OCI-LY7 (cell line): ENCODE data around the gene FAM193A. TPM values are rescaled to one million over a fixed set of nuclear protein-coding genes. Genes with fewer than 3 reads are reported as not detected.

ENCODE experiments used
- BruUV-seq: library from RNA; stranded (reverse); fragments of 400-500 nt; replicated peaks from 2 replicates; lab custom pipeline; 2021; lab: Mats Ljungman, UMichigan
- CTCF ChIA-PET: fragments of 300-600 bp; sonication (Branson Sonifier 250); formaldehyde crosslinking; loops from one replicate; lab custom pipeline; 2022; ENCODE audit warnings: antibody characterized with exemption; ENCODE audit not compliant: unreplicated experiment; lab: Charles Lee
- POLR2A ChIA-PET: fragments of 300-600 bp; sonication (Branson Sonifier 250); formaldehyde crosslinking; loops from one replicate; lab custom pipeline; 2022; ENCODE audit warnings: antibody characterized with exemption; lab: Charles Lee
- DNase-seq: peaks from one replicate; pipeline ENCODE4 v3.0.0-alpha.2; 2015; ENCODE audit warnings: low spot score
- H2AFZ ChIP-seq: fragments of 200-600 bp; sonication (generic), shearing (Covaris generic); 2 replicates; pipeline ENCODE4 v1.6.1; 2014; ENCODE audit warnings: mild to moderate bottlenecking, antibody characterized with exemption, low read length, moderate library complexity
- H3K27ac ChIP-seq: fragments of 200-600 bp; sonication (generic); 2 replicates; pipeline ENCODE4 v1.5.1; 2014; ENCODE audit warnings: mixed run types, low read depth, mild to moderate bottlenecking, moderate library complexity, low read length, inconsistent platforms; ENCODE audit not compliant: poor library complexity, severe bottlenecking
- H3K36me3 ChIP-seq: fragments of 200-600 bp; sonication (generic); 2 replicates; pipeline ENCODE4 v1.6.1; 2014; ENCODE audit warnings: mild to moderate bottlenecking, antibody characterized with exemption, low read length, moderate library complexity, mixed read lengths; ENCODE audit not compliant: insufficient read depth
- H3K4me1 ChIP-seq: fragments of 200-600 bp; sonication (generic); 2 replicates; pipeline ENCODE4 v1.5.1; 2014; ENCODE audit warnings: mild to moderate bottlenecking, low read length; ENCODE audit not compliant: insufficient read depth, poor library complexity, severe bottlenecking
- H3K4me2 ChIP-seq: fragments of 200-600 bp; sonication (generic); 2 replicates; pipeline ENCODE4 v1.6.1; 2014; ENCODE audit warnings: mild to moderate bottlenecking, low read length
- H3K4me3 ChIP-seq: fragments of 200-600 bp; sonication (generic); 2 replicates; pipeline ENCODE4 v1.5.1; 2014; ENCODE audit warnings: mild to moderate bottlenecking, low read depth, low read length; ENCODE audit not compliant: poor library complexity, severe bottlenecking
- H3K79me2 ChIP-seq: fragments of 200-600 bp; sonication (generic); 2 replicates; pipeline ENCODE4 v1.6.1; 2016; ENCODE audit warnings: low read depth, mild to moderate bottlenecking, low read length, moderate library complexity, mixed read lengths; ENCODE audit not compliant: insufficient read depth
- H3K9me2 ChIP-seq: fragments of 200-600 bp; sonication (generic); 2 replicates; pipeline ENCODE4 v1.6.1; 2016; ENCODE audit warnings: mild to moderate bottlenecking, low read length, mixed read lengths; ENCODE audit not compliant: insufficient read depth
- H3K9me3 ChIP-seq: fragments of 200-600 bp; sonication (generic); 2 replicates; pipeline ENCODE4 v1.6.1; 2014; ENCODE audit warnings: mild to moderate bottlenecking, mixed run types, low read length, mixed read lengths
- H4K20me1 ChIP-seq: fragments of 200-600 bp; sonication (generic); 2 replicates; pipeline ENCODE4 v1.6.1; 2014; ENCODE audit warnings: mild to moderate bottlenecking, antibody characterized with exemption, low read length, moderate library complexity, mixed read lengths; ENCODE audit not compliant: insufficient read depth
- EZH2phosphoT487 ChIP-seq: fragments of 200-600 bp; sonication (generic); IDR thresholded peaks from 2 replicates; pipeline ENCODE4 v1.6.1; 2018; ENCODE audit warnings: low read depth, borderline replicate concordance, mild to moderate bottlenecking, mixed run types, antibody characterized with exemption, low read length, moderate library complexity, mixed read lengths
- intact Hi-C: fragments of 100-400 bp; cut with micrococcal nuclease; formaldehyde crosslinking; loops from one replicate; pipeline ENCODE4 v1.10.0; 2022; ENCODE audit not compliant: unreplicated experiment
- total RNA-seq, 2 experiments: library from RNA; depleted of rRNA in 1 of 2; stranded (reverse); fragments of >200 nt in 1 of 2; shearing (Covaris generic) in 1 of 2; gene quantifications; 2 replicates each; pipeline ENCODE4 v1.2.3, GENCODE V29; 2014 to 2022
- TF ChIP-seq, protein P1 (sequence below): fragments of 200-600 bp; sonication (generic); conservative IDR thresholded peaks from 2 replicates; pipeline ENCODE4 v1.5.1; 2014; ENCODE audit warnings: mild to moderate bottlenecking, antibody characterized with exemption, low read length, moderate library complexity, mixed read lengths

Gene FAM193A
- total RNA-seq, 2 experiments from 2014 or later: 17.8 to 36.7 TPM

DNA sequence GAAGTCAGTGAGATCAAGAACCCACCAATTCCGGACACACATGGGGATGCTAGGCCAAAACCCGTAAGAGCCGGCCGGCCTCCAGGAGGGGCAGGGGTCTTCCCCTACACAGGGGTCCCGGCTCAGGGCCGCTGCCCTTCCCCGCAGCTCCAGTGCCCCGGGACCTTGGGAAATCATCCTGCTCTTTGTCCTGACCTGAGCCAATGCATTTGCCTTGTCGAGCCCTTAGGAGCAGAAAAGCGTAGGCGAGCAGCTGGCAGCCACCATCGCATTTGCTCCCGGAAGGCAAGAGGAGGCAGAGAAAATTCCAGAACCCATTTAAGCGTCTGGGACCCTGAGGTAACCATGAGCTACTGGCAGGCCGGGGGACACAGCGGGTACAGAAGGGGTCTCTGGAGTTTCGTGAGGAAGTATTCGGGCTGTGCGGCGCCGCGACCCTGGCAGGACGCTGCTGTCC lies 227.1 kb downstream of the FAM193A start:
- ChIA-PET POLR2A (interaction anchor here (1.0 kb wide), 1 partner anchor 23 kb away, joined by 4 read pairs; no protein-coding TSS in a partner anchor), CTCF (interaction anchor here (0.6 kb wide), 1 partner anchor 17 kb away, joined by 3 read pairs; no protein-coding TSS in a partner anchor)
- Histone ChIP-seq H3K27ac (no peak overlapping the region), H3K4me1 (peaks cover 8% of the 10 kb centered on the region), H4K20me1 (no peaks in the 10 kb centered on the region), H2AFZ (peak overlapping the region; percentile 69; the same call in 1 of the 2 replicates), H3K79me2 (no peaks in the 10 kb centered on the region), H3K4me2 (peak overlapping the region; percentile 68), H3K9me3 (no peaks in the 10 kb centered on the region), H3K36me3 (no peaks in the 10 kb centered on the region), H3K9me2 (no peaks in the 10 kb centered on the region), H3K4me3 (no peak overlapping the region)
- BruUV-seq: no TSS peak
- TF ChIP-seq, protein P1, sequence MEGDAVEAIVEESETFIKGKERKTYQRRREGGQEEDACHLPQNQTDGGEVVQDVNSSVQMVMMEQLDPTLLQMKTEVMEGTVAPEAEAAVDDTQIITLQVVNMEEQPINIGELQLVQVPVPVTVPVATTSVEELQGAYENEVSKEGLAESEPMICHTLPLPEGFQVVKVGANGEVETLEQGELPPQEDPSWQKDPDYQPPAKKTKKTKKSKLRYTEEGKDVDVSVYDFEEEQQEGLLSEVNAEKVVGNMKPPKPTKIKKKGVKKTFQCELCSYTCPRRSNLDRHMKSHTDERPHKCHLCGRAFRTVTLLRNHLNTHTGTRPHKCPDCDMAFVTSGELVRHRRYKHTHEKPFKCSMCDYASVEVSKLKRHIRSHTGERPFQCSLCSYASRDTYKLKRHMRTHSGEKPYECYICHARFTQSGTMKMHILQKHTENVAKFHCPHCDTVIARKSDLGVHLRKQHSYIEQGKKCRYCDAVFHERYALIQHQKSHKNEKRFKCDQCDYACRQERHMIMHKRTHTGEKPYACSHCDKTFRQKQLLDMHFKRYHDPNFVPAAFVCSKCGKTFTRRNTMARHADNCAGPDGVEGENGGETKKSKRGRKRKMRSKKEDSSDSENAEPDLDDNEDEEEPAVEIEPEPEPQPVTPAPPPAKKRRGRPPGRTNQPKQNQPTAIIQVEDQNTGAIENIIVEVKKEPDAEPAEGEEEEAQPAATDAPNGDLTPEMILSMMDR: no peak
- no peak for TF ChIP-seq EZH2phosphoT487
- no peak for DNase-seq
- intact Hi-C loops: no loop called here

DNA sequence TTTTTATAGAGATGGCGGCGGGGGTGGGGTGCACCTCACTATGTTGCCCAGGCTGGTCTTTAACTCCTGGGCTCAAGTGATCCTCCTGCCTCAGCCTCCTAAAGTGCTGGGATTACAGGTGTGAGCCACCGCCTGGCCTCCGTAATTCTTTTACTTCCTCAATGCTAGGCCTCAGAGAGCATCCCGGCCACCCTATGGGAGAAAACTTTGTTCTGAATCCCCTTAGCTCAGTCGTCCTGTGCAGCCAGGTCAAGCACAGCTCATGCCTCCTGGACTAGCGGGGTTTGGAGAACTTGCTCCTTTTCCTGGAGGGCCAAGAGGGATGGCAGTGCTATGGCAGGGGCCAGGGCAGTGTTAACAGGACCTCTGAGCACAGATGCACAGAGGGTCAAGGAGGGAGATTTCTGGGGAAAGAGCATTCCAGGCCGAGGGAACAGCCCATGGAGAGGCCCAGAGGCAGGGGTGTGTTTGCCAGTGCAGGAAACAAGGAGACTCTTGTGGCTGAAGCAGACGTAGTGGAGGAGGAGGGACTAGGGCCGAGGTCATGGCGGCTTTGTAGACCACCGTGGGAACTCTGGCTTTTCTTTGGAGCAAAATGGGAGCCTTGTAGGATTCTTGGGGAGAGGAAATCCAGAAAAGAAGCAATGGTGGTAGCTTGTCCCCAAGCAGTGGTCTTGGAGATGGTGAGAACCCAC lies 229.5 kb downstream of the FAM193A start:
- Histone ChIP-seq H3K9me2 (no peaks in the 10 kb centered on the region), H3K4me2 (no peak overlapping the region), H3K36me3 (no peaks in the 10 kb centered on the region), H4K20me1 (no peaks in the 10 kb centered on the region), H3K9me3 (no peaks in the 10 kb centered on the region), H3K79me2 (no peaks in the 10 kb centered on the region), H3K27ac (no peak overlapping the region), H3K4me3 (no peak overlapping the region), H3K4me1 (peaks cover 13% of the 10 kb centered on the region), H2AFZ (no peak overlapping the region)
- ChIA-PET CTCF (no interaction called here), POLR2A (interaction anchor here (1.3 kb wide), 1 partner anchor 17 kb away, joined by 3 read pairs; no protein-coding TSS in a partner anchor)
- BruUV-seq: no TSS peak
- TF ChIP-seq, protein P1: no peak
- TF ChIP-seq EZH2phosphoT487: no peak
- DNase-seq: no peak
- intact Hi-C loops: loop anchor here (2.0 kb wide), 1 partner anchor 197 kb away; the partner anchor contains the start of genes GRK4 and NOP14
